Lower leg skin (tissue), 4 donors: ENCODE measurements around the gene TNNC1. TPM values are rescaled to one million over a fixed set of nuclear protein-coding genes. Genes with fewer than 3 reads are reported as not detected.

Experiments
- DNase-seq, 2 donors: peaks; one replicate each; pipeline ENCODE4 v3.0.0-alpha.2; 2019; ENCODE audit warnings: low spot score in 2 of 2
- H3K4me3 ChIP-seq: fragments of 200-600 bp; sonication (generic); 2 replicates; pipeline ENCODE4 v1.5.1; 2017; ENCODE audit warnings: mild to moderate bottlenecking, low read depth; ENCODE audit not compliant: poor library complexity, severe bottlenecking
- POLR2A ChIP-seq, 2 donors: fragments of 450-650 bp; IDR thresholded peaks; one replicate each; pipeline ENCODE4 v1.6.1; 2016 to 2017; ENCODE audit warnings: antibody characterized with exemption in 2 of 2, mild to moderate bottlenecking in 1 of 2, moderate library complexity in 1 of 2
- WGBS, 2 donors: methylation state at CpG; one replicate each; pipeline ENCODE4 v1.1.5; 2018; 5-methylcytosine and 5-hydroxymethylcytosine counted together
- intact Hi-C: fragments of 100-400 bp; cut with DNase I; formaldehyde crosslinking; loops from one replicate; pipeline ENCODE4 v1.15.0; 2023; ENCODE audit warnings: low total_unique reads
- total RNA-seq, 4 donors: library from RNA; depleted of rRNA; stranded (reverse); fragments of >200 nt; gene quantifications; one replicate each; pipeline ENCODE4 v1.1.0, GENCODE V29; 2016
- TF ChIP-seq, protein P1 (sequence below), 3 donors: fragments of 450-650 bp; IDR thresholded peaks; one replicate each; pipeline ENCODE4 v1.5.1; 2016; ENCODE audit warnings: antibody characterized with exemption in 3 of 3, mild to moderate bottlenecking in 3 of 3, moderate library complexity in 2 of 3

TNNC1 gene
- total RNA-seq, 4 donors from 2014 or later = 6.3 to 73.7 (median 21.3) TPM

DNA sequence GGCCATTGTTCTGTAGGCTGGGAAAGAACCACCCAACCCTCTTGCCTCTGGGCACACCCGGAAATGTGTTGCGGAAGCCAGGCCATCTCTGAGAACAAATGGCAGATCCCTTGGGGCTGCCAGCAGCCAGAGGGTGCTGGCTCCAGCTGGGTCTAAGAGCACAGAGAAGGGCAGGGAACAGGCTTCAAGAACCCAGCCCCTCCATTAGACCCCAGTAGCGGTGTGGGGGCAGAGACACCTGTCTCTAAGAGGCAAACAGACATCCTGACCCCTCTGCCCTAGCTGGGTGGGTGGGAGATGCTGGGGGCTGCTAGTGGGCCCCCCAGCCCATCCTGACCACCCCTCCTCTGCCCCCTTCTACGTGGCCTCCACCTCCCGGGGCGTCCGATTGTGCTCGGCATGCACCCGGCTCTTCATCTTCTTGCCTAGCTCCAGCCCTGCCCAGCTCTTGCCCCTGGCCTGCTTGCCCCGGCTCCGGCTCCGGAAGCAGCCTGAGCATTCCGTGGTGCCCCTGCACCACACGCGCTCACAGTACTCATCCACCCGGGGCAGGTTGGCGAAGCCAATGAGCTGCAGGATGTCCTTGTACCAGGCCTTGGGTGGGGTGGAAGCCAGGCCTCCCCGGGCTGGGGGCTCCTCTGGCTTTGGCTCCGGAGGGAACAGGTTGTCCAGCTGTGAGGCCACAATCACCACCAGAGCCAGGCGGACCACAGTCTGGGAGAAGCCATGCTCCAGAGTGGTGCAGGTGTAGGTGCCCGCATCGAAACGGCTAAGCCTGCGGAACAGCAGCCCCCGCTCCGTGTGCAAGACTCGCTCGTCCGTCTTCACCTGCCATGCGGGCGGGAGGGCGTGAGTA lies 18.4 kb downstream of the TNNC1 start:
- WGBS, 2 donors = 91 to 94% methylated on average over 29 to 30 of the region's 32 CpGs
- no peak overlapping the region for H3K4me3 ChIP-seq
- TF ChIP-seq, protein P1, sequence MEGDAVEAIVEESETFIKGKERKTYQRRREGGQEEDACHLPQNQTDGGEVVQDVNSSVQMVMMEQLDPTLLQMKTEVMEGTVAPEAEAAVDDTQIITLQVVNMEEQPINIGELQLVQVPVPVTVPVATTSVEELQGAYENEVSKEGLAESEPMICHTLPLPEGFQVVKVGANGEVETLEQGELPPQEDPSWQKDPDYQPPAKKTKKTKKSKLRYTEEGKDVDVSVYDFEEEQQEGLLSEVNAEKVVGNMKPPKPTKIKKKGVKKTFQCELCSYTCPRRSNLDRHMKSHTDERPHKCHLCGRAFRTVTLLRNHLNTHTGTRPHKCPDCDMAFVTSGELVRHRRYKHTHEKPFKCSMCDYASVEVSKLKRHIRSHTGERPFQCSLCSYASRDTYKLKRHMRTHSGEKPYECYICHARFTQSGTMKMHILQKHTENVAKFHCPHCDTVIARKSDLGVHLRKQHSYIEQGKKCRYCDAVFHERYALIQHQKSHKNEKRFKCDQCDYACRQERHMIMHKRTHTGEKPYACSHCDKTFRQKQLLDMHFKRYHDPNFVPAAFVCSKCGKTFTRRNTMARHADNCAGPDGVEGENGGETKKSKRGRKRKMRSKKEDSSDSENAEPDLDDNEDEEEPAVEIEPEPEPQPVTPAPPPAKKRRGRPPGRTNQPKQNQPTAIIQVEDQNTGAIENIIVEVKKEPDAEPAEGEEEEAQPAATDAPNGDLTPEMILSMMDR (IDR thresholded peaks at IDR 0.05) = no peak
- TF ChIP-seq POLR2A (IDR thresholded peaks at IDR 0.05) = no peak
- intact Hi-C loops = no loop called here
- peak in 1 of 2 donors; percentile 80 for DNase-seq

DNA sequence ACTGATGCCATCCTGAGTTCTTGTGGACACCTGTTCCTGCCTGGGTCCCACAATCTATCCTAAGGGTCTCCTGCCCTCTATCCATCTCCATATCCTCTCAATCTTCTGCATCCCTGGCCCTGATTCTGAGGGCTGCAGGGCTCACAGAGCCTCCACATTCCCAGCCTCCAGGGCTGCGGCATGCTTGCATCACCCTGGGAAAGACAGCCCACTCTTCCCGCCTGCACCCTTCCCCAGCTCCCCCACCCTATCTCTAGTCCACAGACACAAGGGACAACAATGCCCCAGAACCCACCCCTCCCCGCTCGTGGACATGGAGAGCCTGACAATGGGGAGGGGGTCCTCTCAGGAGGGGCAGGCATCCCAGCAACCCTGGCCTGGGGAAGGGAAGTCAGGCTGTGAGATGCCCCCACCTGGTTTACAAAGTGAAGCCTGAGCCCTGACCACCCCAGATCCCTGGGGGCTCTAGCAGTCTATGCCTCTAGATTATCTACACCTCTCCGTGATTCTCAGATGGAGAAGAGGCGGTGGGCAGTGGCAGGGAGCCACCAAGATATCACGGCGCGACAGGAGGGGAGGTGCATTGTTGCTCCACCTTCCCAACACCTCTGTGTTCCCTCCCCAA lies 19.2 kb downstream of the TNNC1 start:
- TF ChIP-seq, protein P1 (IDR thresholded peaks at IDR 0.05) = no peak
- no peak for TF ChIP-seq POLR2A (IDR thresholded peaks at IDR 0.05)
- intact Hi-C loops = no loop called here
- DNase-seq = peak in 1 of 2 donors; percentile 75
- 83 to 86% methylated on average over 9 of the region's 9 CpGs for whole genome bisulfite sequencing, 2 donors
- no peak overlapping the region for H3K4me3 ChIP-seq

DNA sequence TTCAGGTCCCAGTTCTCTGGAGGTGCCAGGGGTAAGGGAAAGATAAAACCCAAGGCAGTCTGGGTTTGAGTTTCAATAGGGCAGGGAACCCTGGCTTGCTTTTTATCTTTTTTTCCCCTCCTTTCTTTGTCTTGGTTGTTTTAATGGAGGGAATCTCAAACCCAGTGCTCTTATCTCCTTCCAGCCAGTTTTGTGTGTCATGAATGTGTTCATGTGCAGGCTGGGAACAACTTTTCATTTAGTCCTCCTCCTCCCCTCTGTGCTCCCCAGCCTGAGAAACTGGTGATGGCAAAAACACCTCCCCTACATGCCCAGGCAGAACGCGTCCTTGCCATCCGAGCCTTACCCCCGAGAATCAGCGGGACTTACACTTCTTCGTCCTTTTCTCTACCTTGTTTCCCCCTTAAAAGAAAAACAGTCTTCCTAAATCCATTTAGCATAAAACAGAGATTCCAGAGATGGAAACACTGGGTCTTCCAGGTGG lies 19.8 kb downstream of the TNNC1 start:
- no peak overlapping the region for H3K4me3 ChIP-seq
- TF ChIP-seq, protein P1 (IDR thresholded peaks at IDR 0.05) = no peak
- no peak for TF ChIP-seq POLR2A (IDR thresholded peaks at IDR 0.05)
- WGBS, 2 donors = 55 to 65% methylated on average over 6 of the region's 6 CpGs
- DNase-seq = peak in 1 of 2 donors; percentile 57
- intact Hi-C loops = no loop called here

DNA sequence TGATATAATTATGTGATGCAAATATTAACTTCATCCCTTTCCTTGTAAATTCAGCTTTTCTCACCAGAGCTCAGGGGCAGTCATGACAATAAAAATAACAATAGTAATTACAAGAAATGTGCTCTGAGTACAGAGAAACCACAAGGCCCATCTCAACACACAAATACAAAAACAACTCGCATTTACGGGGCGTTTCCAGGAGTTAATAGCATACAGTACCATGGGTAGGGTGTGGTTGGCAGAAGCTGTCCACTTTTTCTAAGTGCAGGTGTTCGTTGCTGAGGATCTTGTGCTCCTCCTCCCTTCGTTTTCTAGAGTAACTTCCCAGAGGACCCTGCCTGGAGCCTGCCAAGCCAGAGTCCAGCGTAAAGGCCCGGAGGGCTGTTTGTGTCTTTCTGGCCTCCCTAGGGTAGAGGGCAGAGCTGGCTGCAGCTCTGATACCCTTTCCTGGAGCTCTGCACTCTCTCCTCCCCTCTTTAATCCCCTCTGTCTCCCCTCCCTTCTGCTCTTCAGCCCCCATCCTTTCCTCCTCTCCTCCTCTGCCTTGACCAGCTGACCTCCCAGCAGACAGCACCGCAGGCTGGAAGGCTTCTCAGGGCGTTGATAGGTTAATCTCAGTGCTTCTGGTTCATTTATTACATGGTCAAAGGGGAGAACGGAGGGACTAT lies 20.4 kb downstream of the TNNC1 start:
- H3K4me3 ChIP-seq = no peak overlapping the region
- TF ChIP-seq, protein P1 (IDR thresholded peaks at IDR 0.05) = no peak
- no peak for TF ChIP-seq POLR2A (IDR thresholded peaks at IDR 0.05)
- intact Hi-C loops = no loop called here
- 52 to 54% methylated on average over 10 of the region's 10 CpGs for WGBS, 2 donors
- DNase-seq = peak in 1 of 2 donors; percentile 61

DNA sequence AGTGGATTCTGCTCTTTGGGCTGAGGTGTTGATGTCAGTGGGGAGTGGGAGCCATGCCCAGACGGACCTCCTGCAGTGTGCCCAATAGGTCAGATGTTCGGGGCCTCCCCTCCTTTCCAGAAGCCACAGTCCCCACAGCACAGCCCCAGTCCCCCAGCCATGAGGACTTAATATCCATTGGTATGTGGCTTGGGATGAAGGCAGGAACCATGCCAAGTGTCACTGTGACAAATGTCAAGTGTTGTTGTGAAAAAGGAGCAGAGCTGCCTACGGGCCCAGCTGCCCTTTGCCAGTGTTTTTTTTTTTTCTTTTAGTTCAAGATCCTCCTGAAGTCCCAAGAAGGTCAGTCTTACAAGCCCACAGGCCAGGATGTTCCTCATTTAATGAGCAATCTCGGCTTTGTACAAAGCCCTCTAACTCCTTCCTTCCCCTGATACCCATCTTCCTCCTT lies 21.1 kb downstream of the TNNC1 start:
- intact Hi-C loops = no loop called here
- TF ChIP-seq, protein P1 (IDR thresholded peaks at IDR 0.05) = no peak
- TF ChIP-seq POLR2A (IDR thresholded peaks at IDR 0.05) = no peak
- peak in 1 of 2 donors; percentile 79 for DNase-seq
- no peak overlapping the region for H3K4me3 ChIP-seq
- WGBS, 2 donors = 56 to 59% methylated on average over 4 of the region's 4 CpGs
